HG03520 (cell line): Measurements from ENCODE around the gene EEF2.
"Not testable (repeated sequence)": the region's sequence is repeated elsewhere in the genome, so short reads cannot be mapped to it uniquely, and the experiment has no call there.

Experiments used
- ATAC-seq: cut with Tn5 transposase; IDR thresholded peaks from one replicate; pipeline ENCODE4 v1.9.1; 2021; ENCODE audit warnings: mild to moderate bottlenecking, moderate library complexity; ENCODE audit not compliant: unreplicated experiment

Gene EEF2

GRCh38 chr19:4015705-4016402 is 30.6 kb upstream of the EEF2 start:
- ATAC-seq: no peak

- ATAC-seq: no peak
These were observed 29.6 kb upstream of the EEF2 start for GRCh38 chr19:4014541-4015491.

GRCh38 chr19:4013886-4014540 is 28.8 kb upstream of the EEF2 start:
- ATAC-seq: no peak

GRCh38 chr19:4012975-4013634 is 27.8 kb upstream of the EEF2 start:
- no peak for ATAC-seq

- no peak for ATAC-seq
These were observed 27.1 kb upstream of the EEF2 start for GRCh38 chr19:4012092-4012974.

- ATAC-seq: not testable (repeated sequence)
These were observed 26.2 kb upstream of the EEF2 start for GRCh38 chr19:4011430-4011829.

- ATAC-seq: no peak
These were observed 25.5 kb upstream of the EEF2 start for GRCh38 chr19:4010808-4011110.

GRCh38 chr19:4009990-4010807 is 24.9 kb upstream of the EEF2 start:
- ATAC-seq: no peak

GRCh38 chr19:4007836-4008539 is 22.7 kb upstream of the EEF2 start:
- ATAC-seq: no peak

- ATAC-seq: peak; percentile 77
These were observed 22.0 kb upstream of the EEF2 start, which contains the start of gene PIAS4 for GRCh38 chr19:4007021-4007835. TSS of gene PIAS4 (plus strand) at chr19:4007736. CDS start at chr19:4007761, 25 bp downstream.

GRCh38 chr19:4005436-4005835 is 20.2 kb upstream of the EEF2 start:
- not testable (repeated sequence) for ATAC-seq

- ATAC-seq: not testable (repeated sequence)
These were observed 15.5 kb upstream of the EEF2 start for GRCh38 chr19:4000798-4001197.

GRCh38 chr19:3998667-3999412 is 13.6 kb upstream of the EEF2 start:
- not testable (repeated sequence) for ATAC-seq

GRCh38 chr19:3995607-3996006 is 10.3 kb upstream of the EEF2 start:
- ATAC-seq: no peak

GRCh38 chr19:3990815-3991117 is 5.5 kb upstream of the EEF2 start:
- ATAC-seq: no peak

GRCh38 chr19:3987619-3988371 is 2.5 kb upstream of the EEF2 start:
- no peak for ATAC-seq
